GM18498 (cell line): ENCODE data around the gene APIP.
A peak's percentile ranks its signal among the peaks of the same experiment; 100 is the strongest.

Source experiments
- ATAC-seq: cut with Tn5 transposase; IDR thresholded peaks from one replicate; pipeline ENCODE4 v1.9.1; 2021; ENCODE audit warnings: mild to moderate bottlenecking, moderate library complexity; ENCODE audit not compliant: unreplicated experiment

The APIP gene

GRCh38 chr11:34916015-34916842 is at the start of gene APIP, which contains the start of gene PDHX:
Gene APIP (minus strand): TSS chr11:34916379. CDS start chr11:34916284, 95 bp downstream.
Gene PDHX (plus strand): TSS chr11:34916618. CDS start chr11:34916656, 38 bp downstream.
- peak; percentile 94 for ATAC-seq

GRCh38 chr11:34964610-34965331 is 48.6 kb upstream of the APIP start:
- no peak for ATAC-seq

- ATAC-seq = no peak
Measured at GRCh38 chr11:34963351-34963750, 47.2 kb upstream of the APIP start.

- no peak for ATAC-seq
Measured at GRCh38 chr11:34962034-34962433, 45.9 kb upstream of the APIP start.

- ATAC-seq = no peak
Measured at GRCh38 chr11:34960277-34960676, 44.1 kb upstream of the APIP start.

GRCh38 chr11:34959770-34960169 is 43.6 kb upstream of the APIP start:
- no peak for ATAC-seq

- no peak for ATAC-seq
Measured at GRCh38 chr11:34957606-34958005, 41.4 kb upstream of the APIP start.

GRCh38 chr11:34957206-34957605 is 41.0 kb upstream of the APIP start:
- ATAC-seq = no peak

- no peak for ATAC-seq
Measured at GRCh38 chr11:34953955-34954354, 37.8 kb upstream of the APIP start.

- ATAC-seq = no peak
Measured at GRCh38 chr11:34948696-34949095, 32.5 kb upstream of the APIP start.

- ATAC-seq = no peak
Measured at GRCh38 chr11:34944692-34945091, 28.5 kb upstream of the APIP start.

- ATAC-seq = no peak
Measured at GRCh38 chr11:34941688-34942087, 25.5 kb upstream of the APIP start.

- ATAC-seq = peak; percentile 53
Measured at GRCh38 chr11:34940026-34940677, 24.0 kb upstream of the APIP start.

GRCh38 chr11:34938611-34939010 is 22.4 kb upstream of the APIP start:
- no peak for ATAC-seq

GRCh38 chr11:34936945-34937629 is 20.9 kb upstream of the APIP start:
- ATAC-seq = no peak

- ATAC-seq = no peak
Measured at GRCh38 chr11:34929794-34930763, 13.9 kb upstream of the APIP start.

GRCh38 chr11:34928960-34929680 is 12.9 kb upstream of the APIP start:
- no peak for ATAC-seq

- ATAC-seq = no peak
Measured at GRCh38 chr11:34928268-34928959, 12.2 kb upstream of the APIP start.

- ATAC-seq = no peak
Measured at GRCh38 chr11:34926831-34927132, 10.6 kb upstream of the APIP start.
